Stimulated activated naive CD4-positive, alpha-beta T cell (primary cell): ENCODE measurements around the gene BDKRB1.
"Not testable (repeated sequence)": the region's sequence is repeated elsewhere in the genome, so short reads cannot be mapped to it uniquely, and the experiment has no call there.

Source experiments
- DNase-seq, 6 experiments: peaks; one replicate each; lab custom pipeline; 2025; lab: John Stamatoyannopoulos, UW

Gene BDKRB1

DNA sequence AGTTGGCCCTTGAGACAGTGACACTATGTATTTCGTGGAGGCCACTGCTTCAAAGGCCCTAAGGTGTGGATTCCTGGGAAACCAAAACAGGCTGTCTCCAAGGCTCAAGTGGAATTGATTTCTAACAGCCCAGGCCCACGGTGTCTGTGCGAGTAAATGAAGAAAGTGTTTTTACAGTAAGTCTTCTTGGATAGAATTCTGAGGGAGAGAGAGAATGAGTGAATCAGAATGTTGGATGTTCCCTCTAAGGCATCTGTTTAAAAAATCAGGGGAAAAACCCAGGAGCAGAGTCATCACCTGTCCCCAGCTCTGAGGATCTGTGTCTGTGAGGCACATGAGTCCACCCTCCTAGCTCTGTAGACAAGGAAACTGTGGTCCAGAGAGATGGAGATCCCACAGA is 22.3 kb upstream of the BDKRB1 start:
- DNase-seq, result no peak

- DNase-seq, result no peak
These were observed 20.6 kb upstream of the BDKRB1 start for GRCh38 chr14:96235426-96235825.

- no peak for DNase-seq
These were observed 18.4 kb upstream of the BDKRB1 start for GRCh38 chr14:96237641-96238040.

DNA sequence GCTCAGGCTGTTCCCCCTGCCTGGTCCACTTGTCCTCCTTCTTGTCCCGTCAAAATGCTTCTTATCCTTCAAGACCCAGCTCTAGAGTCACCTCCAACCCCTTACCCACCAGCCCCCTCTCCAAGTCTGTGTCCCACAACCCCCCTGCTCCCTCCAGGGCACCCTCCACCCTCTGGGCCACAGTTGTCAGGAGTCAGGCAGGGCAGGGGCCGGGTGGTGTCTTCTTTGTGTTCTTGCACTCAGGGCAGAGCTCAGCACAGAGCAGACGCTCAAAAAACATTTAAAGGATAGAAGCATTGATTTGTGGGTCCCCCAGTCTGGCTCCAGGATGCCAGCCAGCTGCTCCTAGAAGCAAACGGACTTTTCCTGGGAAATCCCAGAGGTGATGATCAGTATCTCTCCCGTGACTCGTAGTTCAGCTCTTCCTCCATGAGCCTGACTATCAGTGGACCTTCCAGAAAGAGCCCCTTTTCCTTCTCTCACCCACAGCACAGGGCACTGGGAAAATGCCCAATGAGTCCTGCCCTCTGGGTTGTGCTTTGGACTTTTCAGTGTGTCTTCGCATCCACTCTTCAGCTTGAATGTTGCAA is 17.2 kb upstream of the BDKRB1 start:
- DNase-seq, result no peak

DNA sequence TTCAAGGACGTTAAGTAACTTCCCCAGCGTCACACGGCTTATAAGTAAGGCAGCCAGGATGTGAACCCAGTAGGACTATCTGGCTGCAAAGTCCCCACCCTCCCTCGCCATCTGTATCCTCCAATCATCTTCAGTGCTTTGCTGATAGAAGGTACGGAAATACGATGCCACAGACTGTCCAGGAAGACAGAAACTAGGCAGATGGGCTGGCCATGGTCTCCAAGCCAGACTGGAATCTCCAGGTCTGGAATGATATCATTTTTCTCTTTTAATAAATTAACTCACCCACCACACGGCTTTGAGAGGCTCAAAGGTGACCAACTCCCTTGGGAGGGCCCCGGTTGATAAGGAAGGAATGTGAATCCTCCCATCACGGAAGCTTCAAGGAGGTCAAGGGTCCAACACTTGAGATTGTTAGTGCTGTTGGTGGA is 16.3 kb upstream of the BDKRB1 start:
- DNase-seq, result no peak

- no peak for DNase-seq
These were observed 15.4 kb upstream of the BDKRB1 start for GRCh38 chr14:96240641-96241040.

GRCh38 chr14:96242126-96242525 is 13.9 kb upstream of the BDKRB1 start:
- no peak for DNase-seq

GRCh38 chr14:96243785-96244184 is 12.2 kb upstream of the BDKRB1 start:
- no peak for DNase-seq

DNA sequence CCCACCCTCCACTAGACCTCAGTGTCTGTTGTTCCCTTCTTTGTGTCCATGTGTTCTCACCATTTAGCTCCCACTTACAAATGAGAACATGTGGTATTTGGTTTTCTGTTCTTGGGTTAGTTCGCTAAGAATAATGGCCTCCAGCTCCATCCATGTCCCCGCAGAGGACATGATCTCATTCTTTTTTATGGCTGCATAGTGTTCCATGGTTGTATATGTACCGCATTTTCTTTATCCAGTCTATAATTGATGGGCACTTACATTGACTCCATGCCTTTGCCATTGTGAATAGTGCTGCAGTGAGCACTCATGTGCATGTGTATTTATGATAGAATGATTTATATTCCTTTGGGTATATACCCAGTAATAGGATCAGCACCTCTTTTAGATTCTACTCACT is 10.9 kb upstream of the BDKRB1 start:
- DNase-seq, result not testable (repeated sequence)

DNA sequence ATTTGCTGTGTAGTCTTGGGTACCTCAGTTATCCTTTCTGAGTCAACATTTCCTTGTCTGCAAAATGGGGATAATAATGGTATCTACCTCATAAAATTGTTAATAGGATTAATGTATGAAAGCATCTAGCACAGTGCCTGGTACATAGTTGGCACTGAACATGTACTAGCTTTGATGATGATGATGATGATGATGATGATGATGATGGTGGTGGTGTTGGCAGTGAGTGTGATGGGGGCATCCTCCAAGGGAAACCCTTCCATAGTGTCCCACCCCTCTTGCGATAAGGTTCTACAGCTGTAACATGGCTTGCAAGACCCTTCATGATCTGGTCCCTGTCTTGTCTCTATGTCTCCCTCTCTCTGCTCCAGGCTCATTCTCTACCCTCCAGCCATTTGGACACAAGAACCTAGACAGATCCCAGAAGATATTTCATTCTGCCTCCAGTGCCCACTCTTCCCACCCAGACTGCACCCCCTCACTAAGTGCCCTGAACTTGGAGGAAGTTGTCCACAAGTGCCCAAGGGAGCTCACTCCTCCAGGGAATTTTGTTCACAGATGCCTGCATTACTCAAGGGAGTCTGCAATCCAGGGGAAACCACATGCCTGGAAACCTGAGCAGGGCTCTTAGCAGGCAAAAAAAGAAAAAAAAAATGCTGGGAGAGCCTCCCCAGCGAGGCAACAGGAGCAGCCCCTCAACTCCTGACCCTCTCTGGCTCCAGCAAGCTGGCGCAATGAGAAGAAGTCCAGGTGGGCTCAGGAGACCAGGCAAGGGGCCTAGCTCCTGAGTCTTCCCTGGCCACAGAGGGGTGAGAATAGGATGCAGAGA is 10.1 kb upstream of the BDKRB1 start:
- no peak for DNase-seq

DNA sequence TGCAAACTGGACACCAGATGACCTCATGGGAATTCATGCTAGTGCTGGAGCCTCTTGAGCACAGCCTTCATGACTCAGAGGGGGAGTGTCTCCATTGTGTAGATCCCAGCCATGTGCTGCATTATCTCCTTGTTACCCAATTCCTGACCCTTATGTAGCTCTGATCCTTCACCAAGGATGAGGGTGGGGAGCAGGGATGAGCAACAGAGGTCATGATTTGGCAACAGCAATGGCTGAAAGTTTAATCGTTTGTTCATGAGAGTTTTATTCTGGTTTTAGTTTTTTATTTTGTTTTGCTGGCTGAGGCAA is 9.5 kb upstream of the BDKRB1 start:
- no peak for DNase-seq

- DNase-seq, result no peak
These were observed 9.0 kb upstream of the BDKRB1 start for GRCh38 chr14:96247031-96247430.

DNA sequence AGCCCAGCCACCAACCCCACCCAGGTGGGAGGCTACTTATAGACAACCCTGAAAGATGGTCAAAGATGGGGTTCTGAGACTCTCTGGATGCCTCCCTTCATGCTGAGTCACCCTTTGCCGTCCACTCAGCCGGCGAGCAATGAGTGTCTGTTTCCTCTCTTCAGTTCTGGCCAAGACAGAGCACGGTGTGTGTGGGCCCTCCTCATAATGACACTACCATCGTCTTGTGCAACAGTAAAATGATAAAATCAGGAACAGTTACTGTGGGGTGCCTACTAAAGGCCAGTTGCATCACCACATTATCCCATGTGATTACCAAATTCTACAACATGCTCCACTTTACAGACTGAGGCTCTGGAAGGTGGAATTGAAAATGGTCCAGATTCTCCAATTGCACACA is 7.0 kb upstream of the BDKRB1 start:
- DNase-seq, result no peak

- DNase-seq, result no peak
These were observed 5.5 kb upstream of the BDKRB1 start for GRCh38 chr14:96250485-96250884.

DNA sequence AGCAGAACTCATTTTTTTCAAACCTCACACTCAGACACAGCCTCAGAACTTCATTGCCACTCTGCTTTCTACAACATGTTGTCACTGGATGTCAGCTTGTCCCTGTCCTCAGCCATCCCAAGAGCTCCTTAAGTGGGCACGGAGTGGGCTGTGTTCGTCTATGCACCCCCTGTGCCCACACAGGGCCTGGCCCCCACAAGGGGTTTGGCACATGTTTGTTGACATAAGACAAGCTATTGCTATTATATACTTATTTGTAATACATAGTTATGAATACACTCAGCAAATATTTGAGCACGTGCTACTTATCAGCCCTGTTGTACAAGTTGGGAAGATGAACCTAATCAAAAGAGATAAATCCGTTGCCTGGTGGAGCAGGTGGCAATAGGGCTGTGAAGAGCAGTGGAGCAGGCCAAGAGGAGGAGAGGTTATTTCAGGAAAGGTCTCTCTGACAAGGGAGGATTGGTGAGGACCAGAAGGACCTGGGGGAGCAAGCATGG is 4.3 kb upstream of the BDKRB1 start:
- no peak for DNase-seq

DNA sequence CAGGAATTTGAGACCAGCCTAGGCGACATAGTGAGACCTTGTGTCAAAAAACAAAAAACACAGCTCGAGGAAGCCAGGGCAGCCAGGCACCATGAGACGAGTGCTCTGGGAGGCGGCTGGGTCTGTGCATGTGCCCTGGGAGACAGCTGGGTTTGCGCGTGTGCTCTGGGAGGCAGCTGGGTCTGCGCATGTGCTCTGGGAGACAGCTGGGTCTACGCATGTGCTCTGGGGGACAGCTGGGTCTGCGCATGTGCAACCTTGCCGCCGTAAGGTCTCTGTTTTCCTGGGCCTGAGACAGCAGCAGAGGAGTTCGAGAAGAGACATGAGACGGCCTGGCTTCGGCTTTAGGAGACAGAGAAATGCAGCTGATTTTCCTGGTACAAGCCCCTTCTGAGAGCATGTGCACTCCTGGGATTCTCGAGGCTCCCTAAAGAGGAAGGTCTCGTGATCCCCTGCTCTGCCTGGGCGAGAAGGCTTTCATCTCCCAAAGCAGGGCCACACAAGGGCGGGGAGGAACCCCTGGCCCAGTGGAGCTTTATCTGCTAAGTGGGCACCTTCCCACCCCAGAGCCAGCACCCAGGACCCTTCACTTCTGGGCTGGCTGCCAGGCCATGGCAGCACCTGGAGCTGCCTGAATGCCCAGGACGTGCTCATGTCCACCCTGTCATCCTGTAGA is 3.5 kb upstream of the BDKRB1 start:
- DNase-seq, result no peak

DNA sequence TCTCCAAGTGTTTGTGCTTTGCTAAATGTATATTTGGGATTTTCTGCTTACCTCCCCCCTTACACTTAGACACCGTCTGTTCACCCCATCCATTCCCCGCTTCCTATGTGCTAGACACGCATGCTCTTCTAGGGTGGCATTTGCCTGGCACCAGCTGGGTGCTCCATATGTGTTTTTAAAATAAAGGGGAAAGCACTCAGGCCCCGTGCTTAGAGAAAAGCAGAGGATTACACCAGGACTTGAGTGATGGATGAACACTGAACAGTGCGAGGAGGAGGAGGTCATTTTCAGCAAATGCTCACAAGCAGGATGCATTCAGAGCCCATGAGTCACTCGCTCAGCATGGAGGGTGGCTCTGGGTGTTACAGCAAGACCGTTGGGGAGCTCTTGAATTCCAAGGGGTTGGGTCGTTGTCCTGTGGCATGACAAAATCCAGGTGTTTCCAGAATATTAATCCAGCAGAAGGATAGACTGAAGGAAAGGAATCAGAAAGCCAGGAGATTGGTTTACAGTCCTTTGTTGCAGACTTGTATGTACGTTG is 2.9 kb upstream of the BDKRB1 start:
- no peak for DNase-seq

DNA sequence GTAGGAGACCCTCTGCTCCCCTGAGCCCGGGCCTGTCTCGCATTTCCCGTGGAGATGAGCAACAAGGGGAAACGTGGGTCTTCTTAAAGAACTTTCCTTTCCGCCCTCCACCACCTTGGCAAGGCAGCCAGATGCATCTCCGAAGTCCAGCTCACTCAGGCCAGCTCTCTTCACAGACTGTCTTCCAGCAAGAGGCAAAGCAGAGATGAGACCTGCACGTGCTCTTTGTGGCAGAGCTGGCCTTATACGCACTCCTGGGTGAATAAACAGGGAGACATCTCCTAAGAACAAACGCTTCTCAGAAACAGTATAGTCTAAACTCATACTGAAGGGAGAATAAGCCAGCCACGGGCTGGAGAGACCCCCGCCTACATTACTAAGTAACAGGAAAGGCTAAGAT is 1.3 kb upstream of the BDKRB1 start:
- no peak for DNase-seq

GRCh38 chr14:96256407-96256806 is 397 bp downstream of the BDKRB1 start:
- no peak for DNase-seq

GRCh38 chr14:96257056-96257455 is 1.0 kb downstream of the BDKRB1 start:
- DNase-seq, result no peak

DNA sequence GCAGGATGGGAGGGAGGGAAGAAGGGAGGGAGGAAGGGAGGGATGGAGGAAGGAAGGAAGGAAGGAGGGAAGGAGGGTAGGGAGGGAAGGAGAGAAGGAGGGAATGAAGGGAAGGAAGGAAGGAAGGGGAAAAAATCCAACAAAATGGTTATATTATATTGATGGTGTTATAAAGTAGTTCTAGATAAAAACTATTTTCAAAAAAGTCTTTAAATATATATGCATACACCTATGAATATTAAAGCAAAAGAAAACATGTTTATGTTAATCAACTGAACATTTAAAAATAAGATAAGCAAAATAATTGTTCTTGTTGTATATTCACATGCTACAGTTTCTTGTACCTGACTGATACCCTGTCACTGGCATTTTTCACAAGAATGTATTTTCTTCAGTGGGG is 1.9 kb downstream of the BDKRB1 start:
- DNase-seq, result no peak

GRCh38 chr14:96260341-96260821 is 4.4 kb downstream of the BDKRB1 start:
- no peak for DNase-seq

GRCh38 chr14:96261053-96261452 is 5.0 kb downstream of the BDKRB1 start:
- DNase-seq, result no peak
